ENCODE measurements around the gene CRYGN.

DNA sequence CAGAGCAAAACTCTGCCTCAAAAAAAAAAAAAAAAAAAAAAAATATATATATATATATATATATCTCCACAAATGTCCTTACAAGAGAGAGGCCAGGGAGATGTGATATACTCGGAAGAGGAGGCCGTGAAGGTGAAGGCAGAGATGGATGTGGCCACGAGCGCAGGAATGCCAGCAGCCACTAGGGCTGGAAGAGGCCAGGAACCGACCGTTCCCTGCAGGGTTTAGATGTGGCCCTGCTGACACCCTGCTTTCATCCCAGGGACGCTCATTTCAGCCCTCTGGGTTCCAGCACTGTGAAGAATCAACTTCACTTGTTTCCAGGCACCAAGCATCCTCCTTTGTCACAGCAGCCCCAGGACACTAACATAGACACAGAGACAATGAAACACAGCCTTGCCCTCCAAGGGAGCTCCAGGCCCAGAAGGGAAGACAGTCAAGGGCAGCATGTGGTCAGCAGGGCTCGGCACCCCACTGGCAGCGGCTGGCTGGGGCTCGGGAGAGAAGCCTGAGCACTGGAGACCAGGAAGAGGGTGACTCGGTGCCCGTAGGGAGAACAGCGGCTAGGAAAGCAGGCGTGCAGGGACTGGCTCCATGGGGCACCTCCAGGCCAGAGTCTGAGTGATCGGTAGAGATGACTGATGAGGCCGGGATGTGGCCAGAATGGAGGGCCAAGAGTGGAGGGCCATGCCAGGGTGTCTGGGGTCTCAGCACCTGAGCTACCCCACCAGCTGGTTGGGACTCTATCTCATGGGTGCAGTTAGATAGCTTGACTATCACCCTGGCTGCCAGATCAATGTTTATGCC, 37.7 kb downstream of the CRYGN start:
- no peak for TF ChIP-seq POLR2A (IDR thresholded peaks at IDR 0.05)
- TF ChIP-seq, protein P1, sequence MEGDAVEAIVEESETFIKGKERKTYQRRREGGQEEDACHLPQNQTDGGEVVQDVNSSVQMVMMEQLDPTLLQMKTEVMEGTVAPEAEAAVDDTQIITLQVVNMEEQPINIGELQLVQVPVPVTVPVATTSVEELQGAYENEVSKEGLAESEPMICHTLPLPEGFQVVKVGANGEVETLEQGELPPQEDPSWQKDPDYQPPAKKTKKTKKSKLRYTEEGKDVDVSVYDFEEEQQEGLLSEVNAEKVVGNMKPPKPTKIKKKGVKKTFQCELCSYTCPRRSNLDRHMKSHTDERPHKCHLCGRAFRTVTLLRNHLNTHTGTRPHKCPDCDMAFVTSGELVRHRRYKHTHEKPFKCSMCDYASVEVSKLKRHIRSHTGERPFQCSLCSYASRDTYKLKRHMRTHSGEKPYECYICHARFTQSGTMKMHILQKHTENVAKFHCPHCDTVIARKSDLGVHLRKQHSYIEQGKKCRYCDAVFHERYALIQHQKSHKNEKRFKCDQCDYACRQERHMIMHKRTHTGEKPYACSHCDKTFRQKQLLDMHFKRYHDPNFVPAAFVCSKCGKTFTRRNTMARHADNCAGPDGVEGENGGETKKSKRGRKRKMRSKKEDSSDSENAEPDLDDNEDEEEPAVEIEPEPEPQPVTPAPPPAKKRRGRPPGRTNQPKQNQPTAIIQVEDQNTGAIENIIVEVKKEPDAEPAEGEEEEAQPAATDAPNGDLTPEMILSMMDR (IDR thresholded peaks at IDR 0.05), result no peak

Measured in uterus (tissue), 2 donors.